ENCODE results near the gene INO80C.

Gene INO80C

GRCh38 chr18:35442701-35443100 lies 55.1 kb downstream of the INO80C start:
- Histone ChIP-seq H3K36me3 (replicated peaks; ENCODE audit: insufficient read depth, low read length) (no peaks in the 10 kb centered on the region), H3K9me3 (replicated peaks; ENCODE audit: insufficient read depth, low read length) (no peaks in the 10 kb centered on the region), H3K79me2 (ENCODE audit: low read length) (no peaks in the 10 kb centered on the region), H4K20me1 (ENCODE audit: insufficient read depth, low read length) (no peaks in the 10 kb centered on the region), H3F3A (ENCODE audit: insufficient read depth, low read length) (no peaks in the 10 kb centered on the region), H3K4me2 (ENCODE audit: low read depth, low read length) (no peak overlapping the region), H2AFZ (ENCODE audit: low read length) (no peak overlapping the region), H3K4me3 (ENCODE audit: low read length) (no peak overlapping the region), H3K9me2 (replicated peaks; ENCODE audit: insufficient read depth, low read length) (no peaks in the 10 kb centered on the region), H3K27me3 (replicated peaks; ENCODE audit: insufficient read depth, low read length) (no peaks in the 10 kb centered on the region), H3K27ac (ENCODE audit: low read length) (no peak overlapping the region), H3K4me1 (ENCODE audit: low read length) (no peaks in the 10 kb centered on the region), H3K9ac (ENCODE audit: low read length) (no peak overlapping the region)
- TF ChIP-seq EZH2phosphoT487 (IDR thresholded peaks at IDR 0.05; ENCODE audit: low read length) (no peak), EZH2 (optimal IDR thresholded peaks at IDR 0.05; ENCODE audit: low read depth, low read length) (no peak), CTCF (IDR thresholded peaks at IDR 0.05; ENCODE audit: low read length) (no peak)
- no peak for DNase-seq

GRCh38 chr18:35441857-35442595 lies 55.7 kb downstream of the INO80C start:
- no peak for DNase-seq

GRCh38 chr18:35438480-35439234 lies 59.1 kb downstream of the INO80C start:
- H3K4me2 ChIP-seq (ENCODE audit: low read depth, low read length): no peak overlapping the region
- no peak overlapping the region for H2AFZ ChIP-seq (ENCODE audit: low read length)
- no peaks in the 10 kb centered on the region for H3K27me3 ChIP-seq (replicated peaks; ENCODE audit: insufficient read depth, low read length)
- no peak overlapping the region for H3K4me3 ChIP-seq (ENCODE audit: low read length)
- H4K20me1 ChIP-seq (ENCODE audit: insufficient read depth, low read length): no peaks in the 10 kb centered on the region
- no peaks in the 10 kb centered on the region for H3K4me1 ChIP-seq (ENCODE audit: low read length)
- H3K27ac ChIP-seq (ENCODE audit: low read length): no peak overlapping the region
- no peaks in the 10 kb centered on the region for H3K9me2 ChIP-seq (replicated peaks; ENCODE audit: insufficient read depth, low read length)
- H3K9ac ChIP-seq (ENCODE audit: low read length): no peak overlapping the region
- H3F3A ChIP-seq (ENCODE audit: insufficient read depth, low read length): no peaks in the 10 kb centered on the region
- DNase-seq: no peak
- no peaks in the 10 kb centered on the region; the same call in 1 of the 2 replicates for H3K9me3 ChIP-seq (replicated peaks; ENCODE audit: insufficient read depth, low read length)
- no peaks in the 10 kb centered on the region for H3K36me3 ChIP-seq (replicated peaks; ENCODE audit: insufficient read depth, low read length)
- H3K79me2 ChIP-seq (ENCODE audit: low read length): no peaks in the 10 kb centered on the region
- TF ChIP-seq EZH2phosphoT487 (IDR thresholded peaks at IDR 0.05; ENCODE audit: low read length): no peak
- no peak for TF ChIP-seq CTCF (IDR thresholded peaks at IDR 0.05; ENCODE audit: low read length)
- TF ChIP-seq EZH2 (optimal IDR thresholded peaks at IDR 0.05; ENCODE audit: low read depth, low read length): no peak

More at GRCh38 chr18:35441857-35442595, 55.7 kb downstream of the INO80C start:
- Histone ChIP-seq H3K79me2 (ENCODE audit: low read length) (no peaks in the 10 kb centered on the region), H3F3A (ENCODE audit: insufficient read depth, low read length) (no peaks in the 10 kb centered on the region), H3K4me3 (ENCODE audit: low read length) (no peak overlapping the region), H3K4me2 (ENCODE audit: low read depth, low read length) (no peak overlapping the region), H2AFZ (ENCODE audit: low read length) (no peak overlapping the region), H3K9me3 (replicated peaks; ENCODE audit: insufficient read depth, low read length) (no peaks in the 10 kb centered on the region), H3K9ac (ENCODE audit: low read length) (no peak overlapping the region), H4K20me1 (ENCODE audit: insufficient read depth, low read length) (no peaks in the 10 kb centered on the region), H3K27me3 (replicated peaks; ENCODE audit: insufficient read depth, low read length) (no peaks in the 10 kb centered on the region), H3K36me3 (replicated peaks; ENCODE audit: insufficient read depth, low read length) (no peaks in the 10 kb centered on the region), H3K27ac (ENCODE audit: low read length) (no peak overlapping the region), H3K9me2 (replicated peaks; ENCODE audit: insufficient read depth, low read length) (no peaks in the 10 kb centered on the region), H3K4me1 (ENCODE audit: low read length) (no peaks in the 10 kb centered on the region)
- no peak for TF ChIP-seq EZH2phosphoT487 (IDR thresholded peaks at IDR 0.05; ENCODE audit: low read length)
- no peak for TF ChIP-seq CTCF (IDR thresholded peaks at IDR 0.05; ENCODE audit: low read length)
- no peak for TF ChIP-seq EZH2 (optimal IDR thresholded peaks at IDR 0.05; ENCODE audit: low read depth, low read length)
